Mesothelial cell of epicardium (in vitro differentiated cells): ENCODE measurements around the gene TAS2R60. TPM values are rescaled to one million over a fixed set of nuclear protein-coding genes. Genes with fewer than 3 reads are reported as not detected.
"Not testable (repeated sequence)": the region's sequence is repeated elsewhere in the genome, so short reads cannot be mapped to it uniquely, and the experiment has no call there.

Experiments used
- DNase-seq, 2 experiments: peaks; one replicate each; pipeline ENCODE4 v3.0.0; 2021; ENCODE audit warnings: low spot score in 2 of 2; ENCODE audit not compliant: unreplicated experiment in 2 of 2
- H3K27ac Mint-ChIP-seq: 2 replicates; pipeline ENCODE4 v1.8.0; 2021; ENCODE audit warnings: mixed read lengths
- H3K27me3 Mint-ChIP-seq: 2 replicates; pipeline ENCODE4 v1.8.0; 2021; ENCODE audit warnings: low read depth, mixed read lengths
- H3K36me3 Mint-ChIP-seq: 2 replicates; pipeline ENCODE4 v1.8.0; 2021; ENCODE audit warnings: mixed read lengths
- H3K4me1 Mint-ChIP-seq: 2 replicates; pipeline ENCODE4 v1.8.0; 2021; ENCODE audit warnings: mixed read lengths
- H3K4me3 Mint-ChIP-seq: 2 replicates; pipeline ENCODE4 v1.8.0; 2021; ENCODE audit warnings: mild to moderate bottlenecking, moderate library complexity, mixed read lengths
- H3K9me3 Mint-ChIP-seq: 2 replicates; pipeline ENCODE4 v1.8.0; 2021; ENCODE audit warnings: mixed read lengths
- CTCF ChIP-seq: fragments of 200-600 bp; sonication (generic); IDR thresholded peaks from one replicate; pipeline ENCODE4 v1.5.0; 2021; ENCODE audit warnings: antibody characterized with exemption; ENCODE audit not compliant: unreplicated experiment
- total RNA-seq: library from RNA; stranded (reverse); gene quantifications from 3 replicates; pipeline ENCODE4 v1.2.1, GENCODE V29; 2021

TAS2R60 gene
- total RNA-seq, 1 donor from 2014 or later, result not detected

- Mint-ChIP-seq H3K4me3 (peak within 1 kb of the TSS; percentile 77), H3K27me3 (no peaks in the 10 kb centered on the region), H3K36me3 (peaks cover 2% of the 10 kb centered on the region), H3K4me1 (peaks cover 67% of the 10 kb centered on the region), H3K27ac (peak within 1 kb of the TSS; percentile 70), H3K9me3 (no peaks in the 10 kb centered on the region)
- DNase-seq, result no peak
- TF ChIP-seq CTCF, result peak; percentile 52
These were observed 34.3 kb upstream of the TAS2R60 start, which contains the start of gene EPHA1 for GRCh38 chr7:143408686-143409561. Gene EPHA1, minus strand, starts transcription at chr7:143408856. Its CDS starts 51 bp downstream, at chr7:143408805.

DNA sequence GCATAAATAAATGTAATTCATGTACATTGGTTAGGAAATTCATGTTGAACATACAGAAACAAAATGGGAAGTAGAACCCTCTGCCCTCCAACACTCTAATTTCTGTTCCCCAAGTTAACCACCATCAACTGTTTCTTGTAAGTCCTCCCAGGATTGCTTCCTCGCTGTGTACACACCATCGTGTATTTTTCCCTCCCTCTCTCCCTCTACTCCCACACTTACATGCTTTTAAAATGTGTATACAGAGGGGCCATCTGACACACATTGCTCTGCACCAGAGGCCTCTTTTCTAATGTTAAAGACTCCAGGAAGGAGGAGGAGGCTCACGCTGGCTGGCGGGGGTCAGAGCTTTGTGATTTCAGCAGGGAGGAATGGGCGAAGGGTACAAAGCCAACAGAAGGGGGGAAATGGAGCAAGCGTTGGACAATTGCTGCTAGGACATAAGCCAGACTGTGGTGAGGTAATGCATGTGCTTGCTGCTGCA lies 32.7 kb upstream of the TAS2R60 start:
- H3K27ac Mint-ChIP-seq, result peak overlapping the region; percentile 48

DNA sequence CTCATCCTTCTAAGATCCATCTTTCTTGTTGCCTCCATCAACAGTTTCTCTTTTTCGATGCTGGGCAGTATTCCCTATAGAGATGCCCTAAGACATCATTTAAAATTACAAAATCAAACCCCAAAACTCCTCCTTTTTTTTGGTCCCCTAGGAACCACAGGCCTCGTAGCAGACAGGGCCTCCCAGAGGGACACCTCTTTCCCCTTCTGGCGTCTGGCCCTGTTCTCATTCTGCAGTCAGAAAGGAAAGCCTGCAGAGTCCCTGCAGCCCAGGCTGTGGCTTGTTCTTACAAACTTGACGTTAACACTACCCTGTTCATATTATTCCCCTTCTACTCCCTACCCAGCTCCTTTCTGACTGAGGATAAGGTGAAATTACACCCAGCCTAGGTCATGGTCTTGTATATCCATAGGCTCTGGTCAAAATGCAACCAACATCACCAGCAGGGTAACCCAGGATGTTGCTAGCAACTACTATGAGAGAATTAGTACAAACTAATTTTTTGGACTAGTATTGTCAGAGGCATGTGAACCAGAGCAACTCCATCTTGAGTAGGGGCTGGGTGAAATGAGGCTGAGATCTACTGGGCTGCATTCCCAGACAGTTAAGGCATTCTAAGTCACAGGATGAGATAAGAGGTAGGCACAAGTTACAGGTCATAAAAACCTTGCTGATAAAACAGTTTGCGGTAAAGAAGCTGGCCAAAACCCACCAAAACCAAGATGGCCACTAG lies 31.1 kb upstream of the TAS2R60 start:
- Mint-ChIP-seq H3K27me3 (no peaks in the 10 kb centered on the region), H3K36me3 (no peaks in the 10 kb centered on the region), H3K4me3 (no peak overlapping the region), H3K9me3 (no peaks in the 10 kb centered on the region), H3K4me1 (peaks cover 65% of the 10 kb centered on the region), H3K27ac (no peak overlapping the region)
- no peak for DNase-seq
- no peak for TF ChIP-seq CTCF

More for the DNA sequence above, 32.7 kb upstream of the TAS2R60 start:
- Mint-ChIP-seq H3K9me3 (no peaks in the 10 kb centered on the region), H3K4me3 (peak overlapping the region; percentile 77), H3K27me3 (no peaks in the 10 kb centered on the region), H3K36me3 (no peaks in the 10 kb centered on the region), H3K4me1 (peaks cover 60% of the 10 kb centered on the region)
- DNase-seq, result no peak
- TF ChIP-seq CTCF, result no peak

- no peak for TF ChIP-seq CTCF
- Mint-ChIP-seq H3K9me3 (no peaks in the 10 kb centered on the region), H3K4me1 (peaks cover 56% of the 10 kb centered on the region), H3K27me3 (no peaks in the 10 kb centered on the region), H3K36me3 (no peaks in the 10 kb centered on the region), H3K27ac (no peak overlapping the region), H3K4me3 (no peak overlapping the region)
- no peak for DNase-seq
These were observed 30.1 kb upstream of the TAS2R60 start for GRCh38 chr7:143413123-143413522.

GRCh38 chr7:143415209-143415608 lies 28.0 kb upstream of the TAS2R60 start:
- not testable (repeated sequence) for H3K4me3 Mint-ChIP-seq, DNase-seq, H3K9me3 Mint-ChIP-seq, H3K27me3 Mint-ChIP-seq, H3K36me3 Mint-ChIP-seq
- Mint-ChIP-seq H3K27ac (peak overlapping the region; percentile 63), H3K4me1 (peaks cover 63% of the 10 kb centered on the region)
